ENCODE results near the gene SYNE1.
"Not testable (repeated sequence)": the region's sequence is repeated elsewhere in the genome, so short reads cannot be mapped to it uniquely, and the experiment has no call there.

The SYNE1 gene

DNA sequence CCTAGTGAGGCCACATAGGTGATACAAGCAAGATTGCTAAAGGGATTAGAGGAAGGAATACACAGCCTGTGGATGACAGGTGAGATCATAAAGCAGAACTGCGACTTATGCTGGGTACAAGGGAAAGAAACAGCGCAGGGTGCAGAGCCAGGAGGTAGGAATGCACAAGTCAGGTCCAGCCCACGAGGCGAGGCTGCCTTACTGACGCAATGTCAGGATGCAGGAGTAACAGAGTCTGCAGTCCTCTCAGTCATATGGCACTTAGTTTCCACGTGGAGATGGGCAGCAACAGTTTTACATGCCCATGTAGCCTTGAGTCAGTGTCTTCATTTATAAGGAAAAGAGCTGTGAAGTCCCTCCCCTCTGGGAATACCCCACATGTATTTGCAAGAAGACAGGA lies 210.9 kb downstream of the SYNE1 start:
- H3K9ac ChIP-seq (ENCODE audit: low read length in 2 of 2), result no peak overlapping the region
- H3K4me1 ChIP-seq (ENCODE audit: control insufficient read depth, insufficient read depth, low read length), result no peaks in the 10 kb centered on the region
- H3K27ac ChIP-seq (ENCODE audit: low read length), result no peak overlapping the region
- no peaks in the 10 kb centered on the region for H3K9me3 ChIP-seq (ENCODE audit: control insufficient read depth in 2 of 2, low read length in 2 of 2)
- H3K27me3 ChIP-seq (ENCODE audit: control insufficient read depth in 1 of 2, insufficient read depth in 2 of 2, low read length in 2 of 2), result no peaks in the 10 kb centered on the region
- H3K36me3 ChIP-seq (ENCODE audit: control insufficient read depth in 2 of 2, insufficient read depth in 2 of 2, low read length in 2 of 2), result no peaks in the 10 kb centered on the region
- H3K4me3 ChIP-seq (ENCODE audit: low read length in 2 of 2), result no peak overlapping the region

DNA sequence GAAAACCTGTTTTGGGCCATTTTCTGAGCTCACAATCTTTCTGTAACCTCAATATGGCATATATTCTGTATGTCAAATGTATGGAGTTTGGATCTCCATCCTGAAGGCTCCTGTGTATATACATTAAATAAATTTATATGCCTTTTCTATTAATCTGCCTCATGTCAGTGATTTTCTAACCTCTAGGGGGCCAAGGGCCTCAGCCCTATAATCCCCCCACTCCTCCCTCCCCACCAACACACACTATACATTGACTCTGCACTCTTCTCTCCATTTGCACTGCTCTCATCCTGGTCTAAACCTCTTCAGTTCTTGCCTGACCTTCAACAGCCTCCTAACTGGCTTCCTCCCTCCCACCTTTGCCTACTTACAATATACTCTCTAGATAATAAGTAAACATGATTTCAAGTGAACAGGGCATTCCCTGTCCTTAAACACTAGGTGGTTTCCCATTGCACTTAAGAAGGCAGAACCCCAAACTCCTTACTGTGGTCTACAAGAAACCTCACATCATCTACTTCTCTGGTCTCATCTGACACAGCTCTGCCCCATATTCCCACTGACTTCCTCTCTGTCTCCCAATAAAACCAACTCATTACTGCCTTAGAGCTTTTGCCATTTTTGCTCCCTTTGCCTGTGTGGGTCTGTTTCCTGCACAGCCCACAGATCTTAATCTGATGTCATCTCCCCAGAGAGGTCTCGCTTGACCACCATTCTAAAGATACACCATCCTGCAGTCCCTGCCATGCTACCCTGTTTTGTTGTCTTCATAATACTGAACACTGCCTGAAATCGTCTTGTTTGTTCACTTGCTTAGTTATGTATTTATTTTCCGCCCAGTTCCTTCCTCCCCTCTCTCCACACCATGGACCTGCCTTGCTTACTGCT lies 213.7 kb downstream of the SYNE1 start:
- no peaks in the 10 kb centered on the region for H3K27me3 ChIP-seq (ENCODE audit: control insufficient read depth in 1 of 2, insufficient read depth in 2 of 2, low read length in 2 of 2)
- no peaks in the 10 kb centered on the region for H3K4me1 ChIP-seq (ENCODE audit: control insufficient read depth, insufficient read depth, low read length)
- no peaks in the 10 kb centered on the region for H3K36me3 ChIP-seq (ENCODE audit: control insufficient read depth in 2 of 2, insufficient read depth in 2 of 2, low read length in 2 of 2)
- no peak overlapping the region for H3K9ac ChIP-seq (ENCODE audit: low read length in 2 of 2)
- no peaks in the 10 kb centered on the region for H3K9me3 ChIP-seq (ENCODE audit: control insufficient read depth in 2 of 2, low read length in 2 of 2)
- no peak overlapping the region for H3K4me3 ChIP-seq (ENCODE audit: low read length in 2 of 2)
- H3K27ac ChIP-seq (ENCODE audit: low read length), result no peak overlapping the region

DNA sequence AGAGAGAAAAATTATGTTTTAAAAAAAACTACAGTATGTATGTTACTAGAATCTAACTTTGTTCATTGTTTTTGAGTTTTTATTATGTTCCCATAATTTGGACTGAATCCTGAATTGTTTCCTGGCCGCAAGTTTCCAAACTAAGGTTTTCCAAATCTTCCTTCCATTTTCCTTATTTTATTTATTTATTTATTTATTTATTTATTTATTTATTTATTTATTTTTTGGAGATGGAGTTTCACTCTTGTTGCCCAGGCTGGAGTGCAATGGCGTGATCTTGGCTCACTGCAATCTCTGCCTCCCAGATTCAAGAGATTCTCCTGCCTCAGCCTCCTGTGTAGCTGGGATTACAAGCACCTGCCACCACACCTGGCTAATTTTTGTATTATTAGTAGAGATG lies 215.7 kb downstream of the SYNE1 start:
- not testable (repeated sequence) for H3K4me3 ChIP-seq (ENCODE audit: low read length in 2 of 2); H3K4me1 ChIP-seq (ENCODE audit: control insufficient read depth, insufficient read depth, low read length); H3K9me3 ChIP-seq (ENCODE audit: control insufficient read depth in 2 of 2, low read length in 2 of 2); H3K9ac ChIP-seq (ENCODE audit: low read length in 2 of 2); H3K27me3 ChIP-seq (ENCODE audit: control insufficient read depth in 1 of 2, insufficient read depth in 2 of 2, low read length in 2 of 2); H3K36me3 ChIP-seq (ENCODE audit: control insufficient read depth in 2 of 2, insufficient read depth in 2 of 2, low read length in 2 of 2); H3K27ac ChIP-seq (ENCODE audit: low read length)

DNA sequence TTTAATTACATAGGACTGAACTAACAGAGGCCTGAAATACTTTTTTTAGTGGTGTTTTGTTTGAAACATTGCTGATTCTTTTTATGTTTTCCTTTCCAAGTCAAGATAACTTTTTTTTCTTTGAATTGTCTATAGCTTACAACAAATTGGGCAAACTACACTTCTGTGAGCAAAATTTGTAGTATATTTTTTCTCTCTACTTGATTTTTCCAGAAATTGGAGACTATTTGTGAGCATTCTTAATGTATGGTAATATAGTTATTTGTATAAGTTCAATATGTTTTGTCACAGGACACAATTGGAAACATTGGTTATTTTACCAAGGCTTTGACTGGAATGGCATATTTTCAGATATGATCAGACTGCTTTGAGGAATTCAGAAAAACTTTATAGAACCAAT lies 216.5 kb downstream of the SYNE1 start:
- Histone ChIP-seq H3K27ac (ENCODE audit: low read length) (no peak overlapping the region), H3K9me3 (ENCODE audit: control insufficient read depth in 2 of 2, low read length in 2 of 2) (no peaks in the 10 kb centered on the region), H3K36me3 (ENCODE audit: control insufficient read depth in 2 of 2, insufficient read depth in 2 of 2, low read length in 2 of 2) (no peaks in the 10 kb centered on the region), H3K27me3 (ENCODE audit: control insufficient read depth in 1 of 2, insufficient read depth in 2 of 2, low read length in 2 of 2) (no peaks in the 10 kb centered on the region), H3K4me1 (ENCODE audit: control insufficient read depth, insufficient read depth, low read length) (no peaks in the 10 kb centered on the region), H3K4me3 (ENCODE audit: low read length in 2 of 2) (no peak overlapping the region), H3K9ac (ENCODE audit: low read length in 2 of 2) (no peak overlapping the region)

DNA sequence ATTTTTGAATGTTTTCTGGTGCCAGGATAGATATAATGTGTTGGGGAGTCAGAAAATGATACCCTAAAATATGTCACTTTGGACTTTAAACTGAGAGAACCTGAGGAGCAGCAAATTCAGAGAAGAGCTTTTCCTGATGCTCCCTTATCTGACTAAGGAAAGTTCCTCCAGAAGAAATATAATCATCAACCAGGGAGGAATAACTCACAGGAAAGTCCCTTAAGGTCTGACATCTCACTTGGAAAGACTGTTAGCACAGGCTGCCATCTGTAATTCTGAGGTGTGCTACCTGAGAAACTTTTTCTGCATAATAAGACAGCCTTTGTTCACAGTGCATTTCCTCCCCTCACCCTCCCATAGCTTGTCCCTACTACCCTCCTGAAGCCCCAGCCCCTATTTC lies 218.6 kb downstream of the SYNE1 start:
- Histone ChIP-seq H3K27me3 (ENCODE audit: control insufficient read depth in 1 of 2, insufficient read depth in 2 of 2, low read length in 2 of 2) (no peaks in the 10 kb centered on the region), H3K9ac (ENCODE audit: low read length in 2 of 2) (no peak overlapping the region), H3K4me3 (ENCODE audit: low read length in 2 of 2) (no peak overlapping the region), H3K4me1 (ENCODE audit: control insufficient read depth, insufficient read depth, low read length) (no peaks in the 10 kb centered on the region), H3K9me3 (ENCODE audit: control insufficient read depth in 2 of 2, low read length in 2 of 2) (no peaks in the 10 kb centered on the region), H3K36me3 (ENCODE audit: control insufficient read depth in 2 of 2, insufficient read depth in 2 of 2, low read length in 2 of 2) (no peaks in the 10 kb centered on the region), H3K27ac (ENCODE audit: low read length) (no peak overlapping the region)

DNA sequence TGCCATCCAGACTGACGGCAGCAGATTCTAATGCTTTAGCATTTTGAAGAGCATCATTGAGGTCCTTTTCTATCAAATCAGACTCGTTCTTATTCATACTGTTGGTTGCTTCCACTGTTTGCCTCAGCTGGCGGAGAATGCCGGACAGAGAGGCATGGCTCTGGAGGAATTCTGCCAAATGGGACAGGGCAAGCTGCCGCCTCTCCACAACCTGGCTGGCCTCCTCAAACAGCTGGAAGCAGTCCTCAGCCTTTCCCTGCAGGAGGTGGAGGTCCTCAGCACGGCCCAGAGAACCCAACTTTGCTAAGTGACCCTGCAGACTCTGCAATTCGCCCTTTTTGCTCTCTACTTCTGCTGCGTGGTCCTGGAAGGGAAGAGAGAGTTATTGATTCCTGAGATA lies 220.5 kb downstream of the SYNE1 start:
- Histone ChIP-seq H3K9me3 (ENCODE audit: control insufficient read depth in 2 of 2, low read length in 2 of 2) (no peaks in the 10 kb centered on the region), H3K4me3 (ENCODE audit: low read length in 2 of 2) (no peak overlapping the region), H3K9ac (ENCODE audit: low read length in 2 of 2) (no peak overlapping the region), H3K27me3 (ENCODE audit: control insufficient read depth in 1 of 2, insufficient read depth in 2 of 2, low read length in 2 of 2) (no peaks in the 10 kb centered on the region), H3K27ac (ENCODE audit: low read length) (no peak overlapping the region), H3K36me3 (ENCODE audit: control insufficient read depth in 2 of 2, insufficient read depth in 2 of 2, low read length in 2 of 2) (no peaks in the 10 kb centered on the region), H3K4me1 (ENCODE audit: control insufficient read depth, insufficient read depth, low read length) (no peaks in the 10 kb centered on the region)

DNA sequence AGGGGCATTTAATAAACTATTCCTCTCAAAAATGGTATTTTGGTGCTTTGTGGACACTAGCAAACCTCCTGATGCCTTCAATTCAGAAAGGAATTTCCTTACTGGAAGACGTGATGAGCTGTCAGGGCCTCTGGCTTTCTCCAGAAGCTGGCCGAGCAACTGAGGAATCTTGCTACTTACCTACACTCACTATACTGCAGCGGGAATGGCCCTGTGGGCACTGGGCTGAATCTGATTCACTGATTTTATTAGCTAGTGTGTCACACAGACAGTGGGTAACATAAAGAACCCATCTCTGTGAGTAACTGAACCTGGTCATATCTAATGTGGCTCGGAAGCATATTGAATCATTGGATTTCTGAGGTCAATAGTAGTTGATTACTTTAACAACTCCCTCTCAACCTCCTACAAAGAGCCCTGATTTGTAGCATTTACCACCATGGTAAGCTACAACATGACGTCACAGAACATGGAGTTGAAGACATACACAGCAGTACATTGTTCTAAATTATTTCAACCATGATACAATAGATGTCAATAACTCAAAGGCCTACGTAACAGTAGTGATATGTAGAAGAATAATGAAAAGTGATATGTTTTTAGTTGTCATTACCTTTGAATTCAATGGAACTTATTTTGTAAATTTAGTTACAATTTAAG lies 232.1 kb downstream of the SYNE1 start:
- no peak overlapping the region for H3K27ac ChIP-seq (ENCODE audit: low read length)
- H3K27me3 ChIP-seq (ENCODE audit: control insufficient read depth in 1 of 2, insufficient read depth in 2 of 2, low read length in 2 of 2), result no peaks in the 10 kb centered on the region
- H3K4me1 ChIP-seq (ENCODE audit: control insufficient read depth, insufficient read depth, low read length), result no peaks in the 10 kb centered on the region
- H3K36me3 ChIP-seq (ENCODE audit: control insufficient read depth in 2 of 2, insufficient read depth in 2 of 2, low read length in 2 of 2), result no peaks in the 10 kb centered on the region
- no peaks in the 10 kb centered on the region for H3K9me3 ChIP-seq (ENCODE audit: control insufficient read depth in 2 of 2, low read length in 2 of 2)
- no peak overlapping the region for H3K4me3 ChIP-seq (ENCODE audit: low read length in 2 of 2)
- H3K9ac ChIP-seq (ENCODE audit: low read length in 2 of 2), result no peak overlapping the region

DNA sequence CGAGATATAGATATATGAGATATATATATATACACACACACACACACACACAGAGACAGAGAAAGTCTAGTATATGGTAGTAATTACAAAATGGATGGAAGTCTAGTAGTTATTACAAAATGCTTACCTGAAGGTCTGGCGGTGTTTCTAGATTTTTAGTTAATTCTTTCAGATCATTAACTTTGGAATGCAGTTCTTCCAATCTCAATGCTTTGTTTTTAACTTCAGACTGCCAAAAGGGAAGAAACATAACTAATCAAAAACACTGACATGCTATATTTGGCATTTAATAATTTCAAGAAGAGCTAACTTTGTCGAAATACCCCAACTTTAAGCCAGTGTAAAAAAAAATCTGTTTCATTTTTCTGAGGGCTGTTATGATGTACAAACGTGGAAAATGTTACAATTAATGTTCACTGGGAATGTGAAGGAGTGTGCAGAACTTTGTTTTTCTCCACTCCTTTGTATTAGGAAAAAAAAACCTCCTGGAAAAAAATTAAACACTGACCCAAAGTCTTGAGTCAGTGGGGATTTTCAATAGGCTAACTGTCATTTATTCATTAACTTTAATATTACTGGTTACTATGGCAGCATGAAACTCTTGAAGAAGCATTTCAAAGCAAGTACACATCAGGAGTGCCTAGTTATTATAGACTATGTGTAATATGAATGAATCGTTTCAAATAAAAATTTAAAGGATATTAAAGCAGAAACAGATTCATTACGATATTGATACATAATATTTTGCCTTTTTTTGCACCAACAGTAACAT lies 232.9 kb downstream of the SYNE1 start:
- no peak overlapping the region for H3K27ac ChIP-seq (ENCODE audit: low read length)
- no peaks in the 10 kb centered on the region for H3K27me3 ChIP-seq (ENCODE audit: control insufficient read depth in 1 of 2, insufficient read depth in 2 of 2, low read length in 2 of 2)
- no peak overlapping the region for H3K4me3 ChIP-seq (ENCODE audit: low read length in 2 of 2)
- H3K4me1 ChIP-seq (ENCODE audit: control insufficient read depth, insufficient read depth, low read length), result peaks cover 6% of the 10 kb centered on the region
- no peak overlapping the region for H3K9ac ChIP-seq (ENCODE audit: low read length in 2 of 2)
- no peaks in the 10 kb centered on the region for H3K9me3 ChIP-seq (ENCODE audit: control insufficient read depth in 2 of 2, low read length in 2 of 2)
- H3K36me3 ChIP-seq (ENCODE audit: control insufficient read depth in 2 of 2, insufficient read depth in 2 of 2, low read length in 2 of 2), result no peaks in the 10 kb centered on the region

DNA sequence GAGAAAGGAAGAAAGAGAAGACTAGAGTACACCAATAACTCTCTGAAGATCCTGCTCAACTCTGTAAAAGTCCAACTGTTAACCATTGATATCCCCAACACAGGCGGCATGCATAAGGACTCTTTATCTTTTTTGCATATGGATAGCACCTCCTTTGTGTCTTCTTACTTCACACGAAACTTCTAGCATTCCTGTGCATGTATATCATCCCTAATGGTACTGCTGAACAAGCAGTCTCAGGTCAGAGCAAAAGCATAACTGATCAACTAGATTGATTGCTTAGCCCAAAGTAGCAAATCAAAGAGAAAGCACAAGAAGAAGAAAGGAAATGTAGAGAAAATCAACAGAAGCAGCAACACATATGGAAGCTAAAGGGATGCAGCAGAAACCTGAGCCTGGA lies 234.4 kb downstream of the SYNE1 start:
- Histone ChIP-seq H3K4me3 (ENCODE audit: low read length in 2 of 2) (no peak overlapping the region), H3K27me3 (ENCODE audit: control insufficient read depth in 1 of 2, insufficient read depth in 2 of 2, low read length in 2 of 2) (no peaks in the 10 kb centered on the region), H3K36me3 (ENCODE audit: control insufficient read depth in 2 of 2, insufficient read depth in 2 of 2, low read length in 2 of 2) (no peaks in the 10 kb centered on the region), H3K4me1 (ENCODE audit: control insufficient read depth, insufficient read depth, low read length) (peaks cover 6% of the 10 kb centered on the region), H3K9me3 (ENCODE audit: control insufficient read depth in 2 of 2, low read length in 2 of 2) (no peaks in the 10 kb centered on the region), H3K9ac (ENCODE audit: low read length in 2 of 2) (no peak overlapping the region), H3K27ac (ENCODE audit: low read length) (no peak overlapping the region)

DNA sequence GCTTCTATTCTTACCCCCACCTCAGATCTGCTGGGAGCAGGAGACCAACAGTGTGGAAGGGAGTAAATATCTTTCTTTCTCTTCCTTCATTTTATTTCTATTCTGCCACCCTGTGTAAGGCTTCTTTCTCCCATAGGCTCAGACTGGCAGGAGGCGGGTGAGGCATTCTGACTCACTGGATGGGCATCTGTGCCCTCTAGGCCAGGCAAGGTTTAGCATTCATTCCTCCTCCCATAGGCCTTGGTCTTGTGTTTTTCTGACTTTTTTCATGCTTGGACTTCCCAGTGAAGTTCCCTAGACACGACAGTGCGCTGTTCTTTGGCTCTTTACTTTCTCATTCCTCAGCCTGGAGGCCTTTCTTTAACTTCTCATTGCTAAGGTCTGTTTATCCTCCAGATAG lies 235.2 kb downstream of the SYNE1 start:
- Histone ChIP-seq H3K27me3 (ENCODE audit: control insufficient read depth in 1 of 2, insufficient read depth in 2 of 2, low read length in 2 of 2) (no peaks in the 10 kb centered on the region), H3K27ac (ENCODE audit: low read length) (no peak overlapping the region), H3K4me1 (ENCODE audit: control insufficient read depth, insufficient read depth, low read length) (peaks cover 6% of the 10 kb centered on the region), H3K9me3 (ENCODE audit: control insufficient read depth in 2 of 2, low read length in 2 of 2) (no peaks in the 10 kb centered on the region), H3K4me3 (ENCODE audit: low read length in 2 of 2) (no peak overlapping the region), H3K36me3 (ENCODE audit: control insufficient read depth in 2 of 2, insufficient read depth in 2 of 2, low read length in 2 of 2) (no peaks in the 10 kb centered on the region), H3K9ac (ENCODE audit: low read length in 2 of 2) (no peak overlapping the region)

Data from stomach smooth muscle (tissue), 2 donors.